GM12875 (cell line): ENCODE measurements around the gene ROMO1.

ENCODE experiments used
- H3K4me3 ChIP-seq: one replicate; pipeline ENCODE4 v1.5.1; 2011; ENCODE audit warnings: low read depth, low read length, control low read depth
- CTCF ChIP-seq: IDR thresholded peaks from 2 replicates; pipeline ENCODE4 v1.5.1; 2011; ENCODE audit warnings: low read depth, mild to moderate bottlenecking, control low read depth, inconsistent platforms, low read length, moderate library complexity, borderline replicate concordance; ENCODE audit not compliant: insufficient read depth

The ROMO1 gene

GRCh38 chr20:35654415-35654814 lies 44.8 kb upstream of the ROMO1 start:
- no peak overlapping the region for H3K4me3 ChIP-seq
- no peak for TF ChIP-seq CTCF

- H3K4me3 ChIP-seq = no peak overlapping the region
Observed at GRCh38 chr20:35657271-35657670, 41.9 kb upstream of the ROMO1 start.

GRCh38 chr20:35660122-35660937 lies 38.9 kb upstream of the ROMO1 start:
- TF ChIP-seq CTCF = no peak
- no peak overlapping the region for H3K4me3 ChIP-seq

More at GRCh38 chr20:35657271-35657670, 41.9 kb upstream of the ROMO1 start:
- no peak for TF ChIP-seq CTCF

- no peak for TF ChIP-seq CTCF
- H3K4me3 ChIP-seq = no peak overlapping the region
Observed at GRCh38 chr20:35661053-35661452, 38.2 kb upstream of the ROMO1 start.

GRCh38 chr20:35661908-35662307 lies 37.3 kb upstream of the ROMO1 start:
- no peak overlapping the region for H3K4me3 ChIP-seq
- no peak for TF ChIP-seq CTCF

GRCh38 chr20:35662551-35662950 lies 36.7 kb upstream of the ROMO1 start:
- TF ChIP-seq CTCF = no peak
- H3K4me3 ChIP-seq = no peak overlapping the region
